Measurements from ENCODE around the gene MBOAT2. TPM values are rescaled to one million over a fixed set of nuclear protein-coding genes. Genes with fewer than 3 reads are reported as not detected.

MBOAT2 gene
- total RNA-seq, 1 experiment from 2014 or later, result 16.8 TPM

DNA sequence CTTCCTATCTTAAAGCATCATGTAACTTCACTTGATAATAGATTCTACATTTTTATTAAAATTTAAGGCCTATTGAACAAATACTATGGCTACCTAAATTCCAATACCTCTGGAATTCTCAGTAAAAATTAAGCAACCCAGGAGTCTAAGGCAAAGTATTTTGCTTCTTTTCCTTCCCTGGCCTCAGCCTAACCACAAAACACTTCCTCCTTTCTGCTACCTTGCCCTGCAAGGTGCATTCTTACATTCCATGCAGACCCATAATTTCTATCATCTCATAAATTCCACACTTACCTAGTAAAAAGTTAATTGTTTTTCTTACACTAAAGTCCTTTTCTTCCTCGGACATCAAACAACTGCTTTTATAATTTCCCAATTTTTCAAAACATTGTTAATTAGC is 3.7 kb downstream of the MBOAT2 start:
- Histone ChIP-seq H3K4me1 (ENCODE audit: control insufficient read depth in 1 of 2, insufficient read depth in 2 of 2, low read length in 2 of 2) (peaks cover 18 to 41% of the 10 kb centered on the region in 2 experiments), H3K79me2 (ENCODE audit: insufficient read depth, low read length) (peaks cover 20% of the 10 kb centered on the region), H3K4me2 (ENCODE audit: low read length) (no peak overlapping the region; the same call in 1 of the 2 replicates), H3K9me2 (ENCODE audit: insufficient read depth) (no peaks in the 10 kb centered on the region), H2AFZ (ENCODE audit: low read depth, low read length, poor library complexity, severe bottlenecking) (no peak overlapping the region), H3K4me3 (replicated peaks in 1 of 2; ENCODE audit: low read depth in 1 of 2, low read length in 2 of 2) (no peak overlapping the region), H3K27ac (ENCODE audit: low read depth, low read length) (no peak overlapping the region), H3K36me3 (ENCODE audit: control insufficient read depth in 1 of 2, insufficient read depth in 2 of 2, low read length in 2 of 2) (no peaks in the 10 kb centered on the region), H3K27me3 (ENCODE audit: insufficient read depth, low read length) (no peaks in the 10 kb centered on the region), H3K9ac (ENCODE audit: low read length) (no peak overlapping the region), H4K20me1 (ENCODE audit: insufficient read depth) (no peaks in the 10 kb centered on the region), H3K9me3 (ENCODE audit: control insufficient read depth in 1 of 2, insufficient read depth in 1 of 2, low read depth in 1 of 2, low read length in 2 of 2) (no peaks in the 10 kb centered on the region)
- CTCF ChIA-PET, result no interaction called here
- TF ChIP-seq ZNF274 (IDR thresholded peaks at IDR 0.05; ENCODE audit: low read depth, low read length), result no peak
- TF ChIP-seq, protein P1, sequence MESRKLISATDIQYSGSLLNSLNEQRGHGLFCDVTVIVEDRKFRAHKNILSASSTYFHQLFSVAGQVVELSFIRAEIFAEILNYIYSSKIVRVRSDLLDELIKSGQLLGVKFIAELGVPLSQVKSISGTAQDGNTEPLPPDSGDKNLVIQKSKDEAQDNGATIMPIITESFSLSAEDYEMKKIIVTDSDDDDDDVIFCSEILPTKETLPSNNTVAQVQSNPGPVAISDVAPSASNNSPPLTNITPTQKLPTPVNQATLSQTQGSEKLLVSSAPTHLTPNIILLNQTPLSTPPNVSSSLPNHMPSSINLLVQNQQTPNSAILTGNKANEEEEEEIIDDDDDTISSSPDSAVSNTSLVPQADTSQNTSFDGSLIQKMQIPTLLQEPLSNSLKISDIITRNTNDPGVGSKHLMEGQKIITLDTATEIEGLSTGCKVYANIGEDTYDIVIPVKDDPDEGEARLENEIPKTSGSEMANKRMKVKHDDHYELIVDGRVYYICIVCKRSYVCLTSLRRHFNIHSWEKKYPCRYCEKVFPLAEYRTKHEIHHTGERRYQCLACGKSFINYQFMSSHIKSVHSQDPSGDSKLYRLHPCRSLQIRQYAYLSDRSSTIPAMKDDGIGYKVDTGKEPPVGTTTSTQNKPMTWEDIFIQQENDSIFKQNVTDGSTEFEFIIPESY (IDR thresholded peaks at IDR 0.05; ENCODE audit: extremely low read depth, insufficient replicate concordance, low read length), result no peak
- TF ChIP-seq, protein P2, sequence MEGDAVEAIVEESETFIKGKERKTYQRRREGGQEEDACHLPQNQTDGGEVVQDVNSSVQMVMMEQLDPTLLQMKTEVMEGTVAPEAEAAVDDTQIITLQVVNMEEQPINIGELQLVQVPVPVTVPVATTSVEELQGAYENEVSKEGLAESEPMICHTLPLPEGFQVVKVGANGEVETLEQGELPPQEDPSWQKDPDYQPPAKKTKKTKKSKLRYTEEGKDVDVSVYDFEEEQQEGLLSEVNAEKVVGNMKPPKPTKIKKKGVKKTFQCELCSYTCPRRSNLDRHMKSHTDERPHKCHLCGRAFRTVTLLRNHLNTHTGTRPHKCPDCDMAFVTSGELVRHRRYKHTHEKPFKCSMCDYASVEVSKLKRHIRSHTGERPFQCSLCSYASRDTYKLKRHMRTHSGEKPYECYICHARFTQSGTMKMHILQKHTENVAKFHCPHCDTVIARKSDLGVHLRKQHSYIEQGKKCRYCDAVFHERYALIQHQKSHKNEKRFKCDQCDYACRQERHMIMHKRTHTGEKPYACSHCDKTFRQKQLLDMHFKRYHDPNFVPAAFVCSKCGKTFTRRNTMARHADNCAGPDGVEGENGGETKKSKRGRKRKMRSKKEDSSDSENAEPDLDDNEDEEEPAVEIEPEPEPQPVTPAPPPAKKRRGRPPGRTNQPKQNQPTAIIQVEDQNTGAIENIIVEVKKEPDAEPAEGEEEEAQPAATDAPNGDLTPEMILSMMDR (IDR thresholded peaks at IDR 0.05 in 2 of 3, conservative IDR thresholded peaks at IDR 0.05 in 1 of 3; ENCODE audit: borderline replicate concordance in 1 of 3, insufficient read depth in 1 of 3, low read depth in 2 of 3, low read length in 2 of 3), result no peak
- no peak for TF ChIP-seq POLR2AphosphoS5 (IDR thresholded peaks at IDR 0.05; ENCODE audit: low read depth, low read length)
- no peak for TF ChIP-seq EGR1 (IDR thresholded peaks at IDR 0.05; ENCODE audit: low read depth)
- TF ChIP-seq, protein P3, sequence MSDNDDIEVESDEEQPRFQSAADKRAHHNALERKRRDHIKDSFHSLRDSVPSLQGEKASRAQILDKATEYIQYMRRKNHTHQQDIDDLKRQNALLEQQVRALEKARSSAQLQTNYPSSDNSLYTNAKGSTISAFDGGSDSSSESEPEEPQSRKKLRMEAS (IDR thresholded peaks at IDR 0.05), result no peak
- no peak for TF ChIP-seq TCF7L2 (IDR thresholded peaks at IDR 0.05; ENCODE audit: borderline replicate concordance, extremely low read depth, insufficient read depth, insufficient read length)
- TF ChIP-seq, protein P4, sequence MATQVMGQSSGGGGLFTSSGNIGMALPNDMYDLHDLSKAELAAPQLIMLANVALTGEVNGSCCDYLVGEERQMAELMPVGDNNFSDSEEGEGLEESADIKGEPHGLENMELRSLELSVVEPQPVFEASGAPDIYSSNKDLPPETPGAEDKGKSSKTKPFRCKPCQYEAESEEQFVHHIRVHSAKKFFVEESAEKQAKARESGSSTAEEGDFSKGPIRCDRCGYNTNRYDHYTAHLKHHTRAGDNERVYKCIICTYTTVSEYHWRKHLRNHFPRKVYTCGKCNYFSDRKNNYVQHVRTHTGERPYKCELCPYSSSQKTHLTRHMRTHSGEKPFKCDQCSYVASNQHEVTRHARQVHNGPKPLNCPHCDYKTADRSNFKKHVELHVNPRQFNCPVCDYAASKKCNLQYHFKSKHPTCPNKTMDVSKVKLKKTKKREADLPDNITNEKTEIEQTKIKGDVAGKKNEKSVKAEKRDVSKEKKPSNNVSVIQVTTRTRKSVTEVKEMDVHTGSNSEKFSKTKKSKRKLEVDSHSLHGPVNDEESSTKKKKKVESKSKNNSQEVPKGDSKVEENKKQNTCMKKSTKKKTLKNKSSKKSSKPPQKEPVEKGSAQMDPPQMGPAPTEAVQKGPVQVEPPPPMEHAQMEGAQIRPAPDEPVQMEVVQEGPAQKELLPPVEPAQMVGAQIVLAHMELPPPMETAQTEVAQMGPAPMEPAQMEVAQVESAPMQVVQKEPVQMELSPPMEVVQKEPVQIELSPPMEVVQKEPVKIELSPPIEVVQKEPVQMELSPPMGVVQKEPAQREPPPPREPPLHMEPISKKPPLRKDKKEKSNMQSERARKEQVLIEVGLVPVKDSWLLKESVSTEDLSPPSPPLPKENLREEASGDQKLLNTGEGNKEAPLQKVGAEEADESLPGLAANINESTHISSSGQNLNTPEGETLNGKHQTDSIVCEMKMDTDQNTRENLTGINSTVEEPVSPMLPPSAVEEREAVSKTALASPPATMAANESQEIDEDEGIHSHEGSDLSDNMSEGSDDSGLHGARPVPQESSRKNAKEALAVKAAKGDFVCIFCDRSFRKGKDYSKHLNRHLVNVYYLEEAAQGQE (IDR thresholded peaks at IDR 0.05; ENCODE audit: low read depth), result no peak
- TF ChIP-seq EZH2phosphoT487 (IDR thresholded peaks at IDR 0.05; ENCODE audit: borderline replicate concordance), result no peak
- no peak for TF ChIP-seq JUND (IDR thresholded peaks at IDR 0.05)
- no peak for TF ChIP-seq POLR2A (IDR thresholded peaks at IDR 0.05; ENCODE audit: borderline replicate concordance, extremely low read depth, insufficient read depth, insufficient read length)
- TF ChIP-seq CBX3 (IDR thresholded peaks at IDR 0.05; ENCODE audit: low read depth), result no peak
- POLR2A ChIA-PET, result no interaction called here
- RAD21 ChIA-PET (ENCODE audit: low non-redundant PET in 1 of 2, low total read pairs in 2 of 2, uncharacterized antibody in 2 of 2, unreplicated experiment in 2 of 2), result no interaction called here
- intact Hi-C loops (cut with micrococcal nuclease), result no loop called here
- ATAC-seq (no peak), DNase-seq (ENCODE audit: low read depth, low spot score) (no peak)
- BruUV-seq (replicated peaks), result no TSS peak

All from HCT116 (cell line).